OCI-LY7 (cell line): Measurements from ENCODE around the gene TSPAN10. TPM values are rescaled to one million over a fixed set of nuclear protein-coding genes. Genes with fewer than 3 reads are reported as not detected.

ENCODE experiments used
- BruUV-seq: library from RNA; stranded (reverse); fragments of 400-500 nt; replicated peaks from 2 replicates; lab custom pipeline; 2021; lab: Mats Ljungman, UMichigan
- CTCF ChIA-PET: fragments of 300-600 bp; sonication (Branson Sonifier 250); formaldehyde crosslinking; loops from one replicate; lab custom pipeline; 2022; ENCODE audit warnings: antibody characterized with exemption; ENCODE audit not compliant: unreplicated experiment; lab: Charles Lee
- POLR2A ChIA-PET: fragments of 300-600 bp; sonication (Branson Sonifier 250); formaldehyde crosslinking; loops from one replicate; lab custom pipeline; 2022; ENCODE audit warnings: antibody characterized with exemption; lab: Charles Lee
- DNase-seq: peaks from one replicate; pipeline ENCODE4 v3.0.0-alpha.2; 2015; ENCODE audit warnings: low spot score
- H2AFZ ChIP-seq: fragments of 200-600 bp; sonication (generic), shearing (Covaris generic); 2 replicates; pipeline ENCODE4 v1.6.1; 2014; ENCODE audit warnings: mild to moderate bottlenecking, antibody characterized with exemption, low read length, moderate library complexity
- H3K27ac ChIP-seq: fragments of 200-600 bp; sonication (generic); 2 replicates; pipeline ENCODE4 v1.5.1; 2014; ENCODE audit warnings: mixed run types, low read depth, mild to moderate bottlenecking, moderate library complexity, low read length, inconsistent platforms; ENCODE audit not compliant: poor library complexity, severe bottlenecking
- H3K36me3 ChIP-seq: fragments of 200-600 bp; sonication (generic); 2 replicates; pipeline ENCODE4 v1.6.1; 2014; ENCODE audit warnings: mild to moderate bottlenecking, antibody characterized with exemption, low read length, moderate library complexity, mixed read lengths; ENCODE audit not compliant: insufficient read depth
- H3K4me1 ChIP-seq: fragments of 200-600 bp; sonication (generic); 2 replicates; pipeline ENCODE4 v1.5.1; 2014; ENCODE audit warnings: mild to moderate bottlenecking, low read length; ENCODE audit not compliant: insufficient read depth, poor library complexity, severe bottlenecking
- H3K4me2 ChIP-seq: fragments of 200-600 bp; sonication (generic); 2 replicates; pipeline ENCODE4 v1.6.1; 2014; ENCODE audit warnings: mild to moderate bottlenecking, low read length
- H3K4me3 ChIP-seq: fragments of 200-600 bp; sonication (generic); 2 replicates; pipeline ENCODE4 v1.5.1; 2014; ENCODE audit warnings: mild to moderate bottlenecking, low read depth, low read length; ENCODE audit not compliant: poor library complexity, severe bottlenecking
- H3K79me2 ChIP-seq: fragments of 200-600 bp; sonication (generic); 2 replicates; pipeline ENCODE4 v1.6.1; 2016; ENCODE audit warnings: low read depth, mild to moderate bottlenecking, low read length, moderate library complexity, mixed read lengths; ENCODE audit not compliant: insufficient read depth
- H3K9me2 ChIP-seq: fragments of 200-600 bp; sonication (generic); 2 replicates; pipeline ENCODE4 v1.6.1; 2016; ENCODE audit warnings: mild to moderate bottlenecking, low read length, mixed read lengths; ENCODE audit not compliant: insufficient read depth
- H3K9me3 ChIP-seq: fragments of 200-600 bp; sonication (generic); 2 replicates; pipeline ENCODE4 v1.6.1; 2014; ENCODE audit warnings: mild to moderate bottlenecking, mixed run types, low read length, mixed read lengths
- H4K20me1 ChIP-seq: fragments of 200-600 bp; sonication (generic); 2 replicates; pipeline ENCODE4 v1.6.1; 2014; ENCODE audit warnings: mild to moderate bottlenecking, antibody characterized with exemption, low read length, moderate library complexity, mixed read lengths; ENCODE audit not compliant: insufficient read depth
- EZH2phosphoT487 ChIP-seq: fragments of 200-600 bp; sonication (generic); IDR thresholded peaks from 2 replicates; pipeline ENCODE4 v1.6.1; 2018; ENCODE audit warnings: low read depth, borderline replicate concordance, mild to moderate bottlenecking, mixed run types, antibody characterized with exemption, low read length, moderate library complexity, mixed read lengths
- intact Hi-C: fragments of 100-400 bp; cut with micrococcal nuclease; formaldehyde crosslinking; loops from one replicate; pipeline ENCODE4 v1.10.0; 2022; ENCODE audit not compliant: unreplicated experiment
- total RNA-seq, 2 experiments: library from RNA; depleted of rRNA in 1 of 2; stranded (reverse); fragments of >200 nt in 1 of 2; shearing (Covaris generic) in 1 of 2; gene quantifications; 2 replicates each; pipeline ENCODE4 v1.2.3, GENCODE V29; 2014 to 2022
- TF ChIP-seq, protein P1 (sequence below): fragments of 200-600 bp; sonication (generic); conservative IDR thresholded peaks from 2 replicates; pipeline ENCODE4 v1.5.1; 2014; ENCODE audit warnings: mild to moderate bottlenecking, antibody characterized with exemption, low read length, moderate library complexity, mixed read lengths

The TSPAN10 gene
- total RNA-seq, 2 experiments from 2014 or later = 0.95 to 2.4 TPM

DNA sequence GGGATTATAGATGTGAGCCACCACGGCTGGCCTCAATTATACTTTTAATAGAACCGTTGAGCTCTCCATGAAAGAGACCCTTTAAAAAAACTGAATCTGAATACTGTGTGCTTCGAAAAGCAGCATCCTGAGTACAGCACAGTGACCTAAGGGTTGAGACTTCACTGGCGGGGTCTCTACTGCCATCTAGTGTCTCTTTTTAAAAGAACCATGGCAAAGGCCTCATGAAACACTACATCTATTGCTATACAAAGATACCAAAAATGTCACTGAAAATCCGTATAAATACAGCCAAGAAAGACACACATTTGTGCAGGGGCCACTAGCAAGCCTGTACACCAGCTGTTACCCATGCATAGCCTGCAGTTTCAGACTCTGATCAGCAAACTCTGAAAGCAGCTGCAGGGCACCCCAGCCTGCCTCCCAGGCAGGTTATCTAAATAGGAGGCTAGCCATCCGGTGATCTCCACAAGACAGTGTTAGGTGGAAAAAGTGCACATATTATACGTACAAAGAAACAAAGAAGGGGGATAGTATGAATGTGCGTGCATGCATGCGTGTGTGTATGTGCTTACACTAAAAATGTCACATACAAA, 35.4 kb upstream of the TSPAN10 start:
- H3K4me3 ChIP-seq = no peak overlapping the region
- DNase-seq = peak; percentile 82
- BruUV-seq = no TSS peak
- CTCF ChIA-PET = interaction anchor here (0.6 to 1.2 kb wide), 4 partner anchors 50 to 436 kb away, joined by 3 to 9 read pairs (median 3); partner anchors contain the start of genes DCXR and FAAP100
- no peaks in the 10 kb centered on the region for H3K9me3 ChIP-seq
- H3K79me2 ChIP-seq = no peaks in the 10 kb centered on the region; the same call in 1 of the 2 replicates
- TF ChIP-seq, protein P1, sequence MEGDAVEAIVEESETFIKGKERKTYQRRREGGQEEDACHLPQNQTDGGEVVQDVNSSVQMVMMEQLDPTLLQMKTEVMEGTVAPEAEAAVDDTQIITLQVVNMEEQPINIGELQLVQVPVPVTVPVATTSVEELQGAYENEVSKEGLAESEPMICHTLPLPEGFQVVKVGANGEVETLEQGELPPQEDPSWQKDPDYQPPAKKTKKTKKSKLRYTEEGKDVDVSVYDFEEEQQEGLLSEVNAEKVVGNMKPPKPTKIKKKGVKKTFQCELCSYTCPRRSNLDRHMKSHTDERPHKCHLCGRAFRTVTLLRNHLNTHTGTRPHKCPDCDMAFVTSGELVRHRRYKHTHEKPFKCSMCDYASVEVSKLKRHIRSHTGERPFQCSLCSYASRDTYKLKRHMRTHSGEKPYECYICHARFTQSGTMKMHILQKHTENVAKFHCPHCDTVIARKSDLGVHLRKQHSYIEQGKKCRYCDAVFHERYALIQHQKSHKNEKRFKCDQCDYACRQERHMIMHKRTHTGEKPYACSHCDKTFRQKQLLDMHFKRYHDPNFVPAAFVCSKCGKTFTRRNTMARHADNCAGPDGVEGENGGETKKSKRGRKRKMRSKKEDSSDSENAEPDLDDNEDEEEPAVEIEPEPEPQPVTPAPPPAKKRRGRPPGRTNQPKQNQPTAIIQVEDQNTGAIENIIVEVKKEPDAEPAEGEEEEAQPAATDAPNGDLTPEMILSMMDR = peak; percentile 100
- no peak for TF ChIP-seq EZH2phosphoT487
- peaks cover 9% of the 10 kb centered on the region; the same call in 1 of the 2 replicates for H4K20me1 ChIP-seq
- H3K9me2 ChIP-seq = no peaks in the 10 kb centered on the region
- no peak overlapping the region for H2AFZ ChIP-seq
- intact Hi-C loops = loop anchor here (1.0 to 2.0 kb wide), 2 partner anchors 49 to 82 kb away; partner anchors contain the start of gene FAAP100
- H3K36me3 ChIP-seq = peaks cover 76% of the 10 kb centered on the region
- POLR2A ChIA-PET = interaction anchor here (0.6 to 1.6 kb wide), 4 partner anchors 48 to 206 kb away, joined by 3 to 4 read pairs (median 4); partner anchors contain the start of gene BAHCC1
- peak overlapping the region; percentile 12 for H3K27ac ChIP-seq
- peak overlapping the region; percentile 37; the same call in 1 of the 2 replicates for H3K4me2 ChIP-seq
- H3K4me1 ChIP-seq = peaks cover 28% of the 10 kb centered on the region

DNA sequence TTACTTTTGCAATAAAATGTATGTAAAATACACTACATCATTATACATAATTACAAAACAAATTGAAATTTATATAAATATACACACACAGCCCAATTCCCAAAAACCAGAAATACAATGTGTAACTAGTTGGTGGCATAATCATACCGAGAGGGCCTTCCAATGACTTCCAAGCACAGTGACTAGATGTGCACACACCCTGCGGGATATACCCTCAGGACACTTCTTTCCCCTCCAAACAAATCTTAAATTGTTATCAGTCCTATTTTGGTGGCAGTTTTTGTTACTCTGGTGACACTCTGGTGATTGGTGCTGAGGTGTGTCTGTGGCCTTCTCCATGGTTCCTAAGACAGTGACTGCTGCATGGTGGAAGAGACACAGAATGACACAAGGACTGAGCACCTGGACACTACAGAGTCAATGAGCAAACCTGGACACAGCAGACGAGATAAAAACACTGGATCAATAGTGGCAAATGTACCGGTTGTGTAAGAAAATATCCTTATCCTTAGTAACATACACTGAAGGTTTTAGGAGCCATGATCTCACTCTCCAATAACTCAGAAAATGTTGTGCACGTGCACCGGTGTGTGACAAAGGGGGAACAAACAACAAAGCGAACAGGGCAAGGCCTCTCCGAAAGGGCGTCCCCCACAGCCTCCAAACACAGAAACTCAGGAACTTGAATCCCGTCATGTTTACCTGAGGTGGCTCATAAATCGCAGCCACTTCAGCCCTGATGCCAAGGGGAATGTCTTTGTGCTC, 33.0 kb upstream of the TSPAN10 start:
- no TSS peak for BruUV-seq
- H3K79me2 ChIP-seq = no peaks in the 10 kb centered on the region; the same call in 1 of the 2 replicates
- no peaks in the 10 kb centered on the region for H3K9me2 ChIP-seq
- H2AFZ ChIP-seq = no peak overlapping the region
- H3K4me1 ChIP-seq = peaks cover 14% of the 10 kb centered on the region
- no peak overlapping the region for H3K4me2 ChIP-seq
- intact Hi-C loops = no loop called here
- no peaks in the 10 kb centered on the region for H3K9me3 ChIP-seq
- H3K27ac ChIP-seq = no peak overlapping the region
- peaks cover 9% of the 10 kb centered on the region; the same call in 1 of the 2 replicates for H4K20me1 ChIP-seq
- CTCF ChIA-PET = no interaction called here
- H3K4me3 ChIP-seq = no peak overlapping the region
- DNase-seq = no peak
- POLR2A ChIA-PET = no interaction called here
- peaks cover 88% of the 10 kb centered on the region for H3K36me3 ChIP-seq
- TF ChIP-seq, protein P1 = no peak
- no peak for TF ChIP-seq EZH2phosphoT487
